GM21447 (cell line): ENCODE results near the gene CSMD2.
"Not testable (repeated sequence)": the region's sequence is repeated elsewhere in the genome, so short reads cannot be mapped to it uniquely, and the experiment has no call there.

Source experiments
- ATAC-seq: cut with Tn5 transposase; IDR thresholded peaks from one replicate; pipeline ENCODE4 v1.9.1; 2021; ENCODE audit not compliant: unreplicated experiment

CSMD2 gene

GRCh38 chr1:34055818-34056217 lies 109.2 kb downstream of the CSMD2 start:
- no peak for ATAC-seq

DNA sequence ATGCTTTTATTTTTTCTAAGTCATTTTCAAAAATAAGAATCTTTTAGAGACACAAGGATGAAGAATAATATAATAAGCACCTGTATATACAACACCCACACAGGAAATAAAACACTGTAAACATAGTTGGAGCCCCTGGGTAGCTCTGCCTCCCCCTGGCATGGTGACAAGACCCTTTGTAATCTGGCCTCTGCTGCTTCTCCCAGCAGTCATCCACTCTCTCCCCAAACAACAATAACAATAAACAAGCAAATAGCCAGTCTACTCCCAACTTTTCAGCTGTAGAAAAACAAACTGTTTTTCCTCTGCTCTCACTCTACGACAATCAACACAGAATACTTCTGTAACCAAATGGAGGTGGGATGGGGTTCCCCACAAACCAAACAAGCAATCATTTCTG lies 110.1 kb downstream of the CSMD2 start:
- ATAC-seq: no peak

GRCh38 chr1:34053660-34054059 lies 111.4 kb downstream of the CSMD2 start:
- no peak for ATAC-seq

- ATAC-seq: no peak
Measured at GRCh38 chr1:34052565-34052964, 112.5 kb downstream of the CSMD2 start.

GRCh38 chr1:34050709-34051485 lies 114.1 kb downstream of the CSMD2 start:
- ATAC-seq: no peak

DNA sequence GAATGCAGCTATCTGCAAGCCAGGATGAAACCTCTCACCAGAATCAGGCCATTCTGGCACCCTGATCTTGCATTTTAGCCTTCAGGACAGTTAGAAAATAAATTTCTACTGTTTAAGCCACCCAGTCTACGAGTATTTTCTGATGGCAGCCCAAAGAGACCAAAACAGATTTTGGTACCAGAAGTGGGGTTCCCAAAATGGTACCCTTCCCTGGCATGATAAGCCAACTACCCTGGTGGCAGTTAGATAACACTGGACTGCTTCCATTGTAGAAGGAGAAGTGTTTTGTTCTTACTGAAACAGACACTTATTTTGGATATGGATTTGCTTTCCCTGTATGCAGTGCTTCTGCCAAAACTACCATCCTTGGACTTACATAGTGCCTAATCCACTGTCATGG lies 115.0 kb downstream of the CSMD2 start:
- no peak for ATAC-seq

DNA sequence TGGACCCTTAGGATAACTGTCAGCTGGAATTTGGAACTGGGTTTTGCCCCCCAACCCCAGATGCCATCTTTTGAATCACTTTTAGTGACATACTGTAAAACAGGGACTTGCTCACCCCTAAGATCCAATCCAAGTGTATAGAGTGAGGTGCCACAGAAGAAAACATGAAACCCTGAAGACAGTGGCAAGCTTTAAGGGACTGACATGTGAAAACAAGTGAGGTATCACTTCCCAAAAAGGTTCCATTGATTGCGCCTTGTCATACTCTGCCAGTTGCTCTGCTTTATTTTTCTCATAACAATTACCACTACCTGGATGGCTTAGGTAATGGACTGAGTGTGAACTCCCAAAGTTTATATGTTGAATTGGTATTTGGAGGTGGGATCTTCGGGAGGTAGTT lies 115.6 kb downstream of the CSMD2 start:
- ATAC-seq: no peak

DNA sequence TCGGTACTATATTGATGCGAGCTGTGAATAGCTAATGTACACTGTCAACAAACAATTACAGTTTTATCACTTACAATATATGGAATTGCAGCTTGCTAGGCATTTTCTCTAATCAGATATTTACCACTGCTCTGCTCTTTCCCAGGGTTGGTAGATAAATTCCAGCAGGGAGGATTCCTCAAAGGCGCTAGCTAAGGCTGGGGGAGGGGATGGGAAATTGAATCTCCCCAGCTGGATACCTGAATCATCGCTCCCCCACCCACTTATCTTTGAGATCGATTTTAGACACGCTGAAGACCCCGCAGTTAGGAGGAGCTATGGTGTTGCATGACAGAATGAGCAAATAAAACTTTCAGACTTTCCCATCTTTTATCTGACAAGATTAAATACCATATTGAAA lies 127.2 kb downstream of the CSMD2 start:
- ATAC-seq: no peak

DNA sequence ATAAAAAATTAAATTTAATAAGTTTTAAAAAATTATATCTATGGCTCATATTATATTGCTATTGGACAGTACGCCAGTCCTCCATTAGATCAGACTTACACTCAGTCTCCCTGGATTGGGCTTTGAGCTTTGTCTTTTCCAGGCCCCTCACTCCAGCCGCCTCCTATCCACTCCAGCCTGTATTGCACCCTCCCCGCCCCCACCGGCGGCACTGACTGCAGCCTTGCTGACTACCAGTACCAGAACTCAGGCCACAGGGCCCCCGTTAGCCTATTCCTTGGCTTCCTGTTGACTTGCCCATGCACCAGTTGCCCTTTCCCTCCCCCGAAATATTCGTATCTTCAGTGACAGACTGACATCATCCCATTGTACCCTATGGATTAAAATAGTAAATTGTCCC lies 127.9 kb downstream of the CSMD2 start:
- no peak for ATAC-seq

DNA sequence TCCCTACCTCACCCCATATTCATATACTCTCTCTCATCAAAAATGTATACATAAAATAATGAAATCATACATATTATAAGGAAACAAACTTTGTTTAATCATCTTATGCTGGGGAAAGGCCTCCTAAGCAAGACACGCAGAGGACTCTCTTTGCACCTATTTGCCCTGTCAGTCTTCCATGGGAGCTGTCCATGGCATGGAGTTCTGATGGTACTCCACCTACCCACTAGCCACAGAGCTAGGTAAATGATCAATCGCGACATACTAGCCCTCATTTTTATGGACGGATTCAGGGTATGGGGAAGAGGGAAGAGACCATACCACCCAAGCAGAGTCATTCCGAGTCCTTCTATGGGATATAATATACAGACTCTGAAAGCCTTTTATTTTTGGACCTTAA lies 131.0 kb downstream of the CSMD2 start:
- ATAC-seq: no peak

- ATAC-seq: no peak
Measured at GRCh38 chr1:34029954-34030353, 135.1 kb downstream of the CSMD2 start.

DNA sequence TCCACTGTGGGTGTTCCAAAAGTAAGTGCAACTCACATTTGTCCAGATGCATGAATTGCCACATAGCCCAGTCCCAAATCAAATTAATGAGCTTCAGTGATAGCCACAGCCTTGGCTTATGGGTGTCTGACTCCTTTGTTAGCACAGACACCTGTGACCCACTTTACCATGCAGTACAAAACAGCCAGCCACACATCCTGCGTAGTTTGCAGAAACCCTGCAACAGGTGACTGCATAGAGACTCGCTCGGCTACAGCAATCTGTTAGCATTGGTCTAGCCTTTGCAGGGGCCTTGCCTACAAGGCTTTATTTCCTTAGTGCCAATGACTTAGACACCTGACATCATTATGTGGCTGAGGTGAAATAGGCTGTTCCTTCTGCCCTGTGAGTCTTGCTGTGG lies 135.5 kb downstream of the CSMD2 start:
- no peak for ATAC-seq

- no peak for ATAC-seq
Measured at GRCh38 chr1:34028381-34029055, 136.5 kb downstream of the CSMD2 start.

- ATAC-seq: no peak
Measured at GRCh38 chr1:34025675-34026074, 139.4 kb downstream of the CSMD2 start.

GRCh38 chr1:34024485-34024884 lies 140.5 kb downstream of the CSMD2 start:
- ATAC-seq: no peak

DNA sequence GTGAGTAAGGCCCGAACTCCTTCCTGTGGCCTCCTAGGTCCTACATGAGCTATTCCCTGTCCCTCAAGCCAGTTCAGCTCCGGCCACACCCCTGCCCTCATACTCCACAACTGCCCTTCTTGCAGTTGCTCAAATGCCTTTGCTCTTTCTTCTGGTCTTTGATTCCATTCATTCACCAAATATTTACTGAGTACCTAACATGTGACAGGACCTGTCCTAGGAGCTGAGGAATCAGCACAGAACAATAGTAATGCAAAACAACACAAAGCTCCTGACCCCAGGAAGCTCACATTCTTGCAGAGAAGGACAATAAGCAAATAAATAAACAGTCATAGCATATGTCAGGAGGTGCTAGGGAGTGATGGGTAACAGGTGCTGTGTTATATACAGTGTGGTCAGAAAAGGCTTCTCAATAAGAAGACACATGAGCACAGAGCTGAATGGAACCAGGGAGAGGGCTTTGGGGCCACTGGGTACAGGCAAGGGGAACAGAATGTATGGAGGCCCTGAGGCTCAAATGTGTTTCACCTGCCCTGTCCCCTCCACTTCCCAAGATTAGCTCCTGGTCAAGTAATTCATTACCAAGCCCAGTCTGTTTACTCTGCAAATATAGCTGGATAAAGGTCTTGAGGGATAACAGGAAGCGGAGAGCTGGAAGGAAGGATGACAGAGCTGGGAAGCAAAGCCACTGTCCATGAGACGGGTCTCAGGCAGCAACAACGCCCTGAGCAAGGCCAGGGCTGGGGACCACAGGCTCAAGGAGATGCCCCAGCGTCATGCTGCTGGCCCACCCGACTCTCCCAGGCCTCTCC lies 145.1 kb downstream of the CSMD2 start:
- no peak for ATAC-seq

GRCh38 chr1:34018285-34018684 lies 146.7 kb downstream of the CSMD2 start:
- no peak for ATAC-seq

- not testable (repeated sequence) for ATAC-seq
Measured at GRCh38 chr1:34016281-34016680, 148.7 kb downstream of the CSMD2 start.

DNA sequence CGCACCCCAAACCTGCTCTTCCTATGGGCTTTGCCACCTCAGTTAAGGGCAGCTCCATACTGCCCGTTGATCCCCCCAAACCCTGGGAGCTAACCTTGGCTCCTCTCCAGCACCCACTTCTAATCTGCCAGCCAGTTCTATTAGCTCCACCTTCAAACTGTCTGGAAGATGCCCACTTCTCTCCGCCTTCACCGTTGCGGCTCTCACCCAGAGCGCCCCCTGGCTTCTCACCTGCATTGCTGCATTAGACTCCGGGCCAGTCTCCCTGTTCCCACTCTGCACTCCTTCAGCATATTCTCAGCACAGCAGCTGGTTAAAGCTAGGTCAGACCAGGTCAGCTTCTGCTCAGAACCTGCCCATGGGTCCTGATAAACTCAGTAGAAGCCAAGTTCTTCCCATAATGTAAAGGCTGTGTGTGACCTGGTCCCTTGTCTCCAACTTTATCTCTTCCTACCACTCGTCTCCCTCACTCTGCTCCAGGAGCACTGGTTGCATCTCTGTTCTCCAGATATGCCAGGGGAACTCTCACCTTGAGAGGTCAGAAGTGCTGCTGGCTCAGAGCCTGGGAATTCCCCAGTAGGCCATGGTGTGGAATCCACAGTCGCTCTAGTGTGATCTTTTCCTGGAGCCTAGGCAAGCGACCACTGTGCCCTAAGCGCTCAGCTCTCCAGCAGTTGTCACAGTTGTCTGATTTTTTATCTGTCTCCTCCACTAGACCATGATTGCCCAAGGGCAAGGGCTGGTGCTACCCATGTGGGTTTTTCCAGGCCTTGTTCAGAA lies 150.9 kb downstream of the CSMD2 start:
- ATAC-seq: no peak

DNA sequence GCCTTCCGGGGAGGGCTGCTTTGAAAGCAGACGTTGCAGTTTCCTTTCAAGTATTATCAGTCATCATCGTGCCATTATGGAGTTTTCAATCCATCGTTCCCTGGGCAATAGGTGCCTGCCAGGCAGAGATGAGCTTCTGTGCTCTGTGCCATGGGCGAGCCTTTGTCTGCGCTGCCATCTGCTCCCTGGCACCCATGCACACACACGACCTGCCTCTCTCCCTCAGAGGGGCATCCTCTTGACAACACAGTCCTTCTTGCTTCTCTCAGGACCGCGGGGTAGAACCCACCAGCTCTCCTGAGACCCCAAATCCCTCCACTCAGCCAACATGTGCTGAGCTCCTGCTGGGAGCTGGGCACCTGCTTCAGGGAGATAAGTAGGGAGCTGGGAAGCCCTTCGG lies 151.9 kb downstream of the CSMD2 start:
- no peak for ATAC-seq

DNA sequence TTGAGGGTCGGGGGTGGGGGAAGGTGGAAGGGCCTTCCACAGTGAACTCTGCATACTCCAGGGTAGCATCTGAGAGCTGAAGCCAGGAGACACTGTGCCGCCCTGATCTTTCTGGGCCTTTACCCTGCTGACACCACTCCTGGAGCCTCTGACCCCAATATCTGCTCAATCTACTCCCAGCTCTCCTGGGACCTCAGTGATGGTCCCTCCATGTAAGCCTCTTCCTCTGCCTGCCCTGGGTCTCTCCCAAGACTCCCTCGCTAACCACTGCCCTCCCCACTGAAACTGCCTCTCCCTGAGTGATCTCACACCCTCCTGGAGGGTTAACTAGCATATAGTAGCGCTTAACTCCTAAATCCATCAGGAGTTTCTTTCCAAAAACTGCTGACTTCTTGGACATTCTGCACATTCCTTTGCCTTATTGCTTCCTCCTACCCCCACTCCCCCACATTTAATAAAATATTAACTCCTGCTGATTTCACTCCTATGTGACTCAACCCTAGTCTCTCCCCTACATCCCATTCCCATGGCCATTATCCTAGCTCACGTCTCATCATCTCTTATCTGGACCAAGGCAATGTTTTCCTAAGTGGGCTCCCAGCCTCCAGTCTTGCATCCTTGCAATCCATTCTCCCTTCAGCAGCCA lies 155.6 kb downstream of the CSMD2 start:
- no peak for ATAC-seq
